GM12891 (cell line): Measurements from ENCODE around the gene AKR1D1.

Source experiments
- POLR2A ChIP-seq: IDR thresholded peaks from 2 replicates; pipeline ENCODE4 v1.6.1; 2011; ENCODE audit warnings: low read depth, low read length, control low read depth
- POLR2AphosphoS5 ChIP-seq: IDR thresholded peaks from 2 replicates; pipeline ENCODE4 v1.6.1; 2011; ENCODE audit warnings: low read depth, low read length, control low read depth
- POU2F2 ChIP-seq: IDR thresholded peaks from 2 replicates; pipeline ENCODE4 v1.6.1; 2011; ENCODE audit warnings: low read depth, mild to moderate bottlenecking, control low read depth, low read length, moderate library complexity

DNA sequence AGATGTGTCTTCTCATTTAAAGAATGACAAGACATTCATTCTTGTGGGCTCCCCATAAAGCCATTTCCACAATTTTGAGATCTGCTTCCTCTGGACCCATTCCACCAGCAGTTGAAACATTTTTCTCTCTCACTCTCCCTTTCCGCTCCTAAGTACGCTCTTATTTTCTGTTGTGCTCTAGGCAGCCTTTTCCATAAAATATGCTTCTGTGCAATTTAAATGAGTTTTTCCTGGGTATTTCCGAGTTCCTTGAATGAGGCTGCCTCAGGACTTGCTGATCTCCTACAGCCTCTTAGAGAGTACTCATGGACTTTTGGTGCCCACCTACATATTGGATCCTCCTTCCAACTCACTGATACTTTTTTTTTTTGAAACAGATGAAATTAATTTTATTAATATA, 23.6 kb upstream of the AKR1D1 start:
- TF ChIP-seq POU2F2, result no peak
- no peak for TF ChIP-seq POLR2A
- no peak for TF ChIP-seq POLR2AphosphoS5
